ENCODE results near the gene MACIR. TPM values are rescaled to one million over a fixed set of nuclear protein-coding genes. Genes with fewer than 3 reads are reported as not detected.
A peak's percentile ranks its signal among the peaks of the same experiment; 100 is the strongest.

MACIR gene
- total RNA-seq, 1 donor, result 8.0 TPM

DNA sequence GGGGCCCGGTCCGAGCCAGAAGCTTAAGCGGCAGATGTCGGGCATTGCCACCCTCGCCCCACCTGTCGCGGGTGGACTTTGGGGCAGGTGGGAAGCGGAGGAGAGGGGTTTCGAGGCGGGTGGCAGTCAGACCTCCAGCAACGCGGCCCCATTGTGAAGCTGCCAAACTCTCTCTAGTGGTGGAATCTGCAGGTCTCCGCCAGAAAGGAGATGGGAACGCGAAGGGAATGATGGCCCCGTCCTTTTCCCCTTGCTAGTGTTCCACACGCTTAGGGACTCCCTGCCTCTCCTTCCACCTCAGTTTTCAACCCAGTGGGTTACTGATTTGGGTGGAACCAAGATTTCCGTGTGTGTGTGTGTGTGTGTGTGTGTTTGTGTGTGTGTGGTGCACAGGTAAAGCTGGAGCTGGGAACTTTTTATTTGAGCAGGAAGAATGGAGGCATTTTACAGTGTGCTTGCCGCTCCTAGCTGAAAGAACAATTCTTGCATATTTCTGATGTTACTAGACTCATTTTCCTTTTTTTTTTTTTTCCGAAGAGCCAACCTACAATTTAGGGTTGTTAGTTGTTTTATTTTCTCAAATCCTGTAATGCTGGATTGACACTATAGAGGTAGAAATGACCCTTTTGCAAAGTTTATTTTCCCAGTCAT is 1.3 kb downstream of the MACIR start:
- Histone ChIP-seq H3K27ac (ENCODE audit: low read depth, low read length) (peak overlapping the region; percentile 61), H3K36me3 (ENCODE audit: insufficient read depth, low read length) (no peaks in the 10 kb centered on the region), H3K4me3 (ENCODE audit: insufficient read depth, low read length) (peak overlapping the region; percentile 92), H3K27me3 (ENCODE audit: insufficient read depth, low read length) (no peaks in the 10 kb centered on the region), H3K9me3 (ENCODE audit: low read depth, low read length) (no peaks in the 10 kb centered on the region), H2AFZ (ENCODE audit: low read length) (peak overlapping the region; percentile 69), H4K20me1 (ENCODE audit: insufficient read depth, low read length) (peaks cover 25% of the 10 kb centered on the region), H3K4me2 (ENCODE audit: insufficient read depth, low read length) (peak overlapping the region; percentile 82), H3K4me1 (ENCODE audit: insufficient read depth, low read length) (peaks cover 24% of the 10 kb centered on the region), H3K79me2 (ENCODE audit: insufficient read depth, low read length) (peaks cover 63% of the 10 kb centered on the region)
- TF ChIP-seq, protein P1, sequence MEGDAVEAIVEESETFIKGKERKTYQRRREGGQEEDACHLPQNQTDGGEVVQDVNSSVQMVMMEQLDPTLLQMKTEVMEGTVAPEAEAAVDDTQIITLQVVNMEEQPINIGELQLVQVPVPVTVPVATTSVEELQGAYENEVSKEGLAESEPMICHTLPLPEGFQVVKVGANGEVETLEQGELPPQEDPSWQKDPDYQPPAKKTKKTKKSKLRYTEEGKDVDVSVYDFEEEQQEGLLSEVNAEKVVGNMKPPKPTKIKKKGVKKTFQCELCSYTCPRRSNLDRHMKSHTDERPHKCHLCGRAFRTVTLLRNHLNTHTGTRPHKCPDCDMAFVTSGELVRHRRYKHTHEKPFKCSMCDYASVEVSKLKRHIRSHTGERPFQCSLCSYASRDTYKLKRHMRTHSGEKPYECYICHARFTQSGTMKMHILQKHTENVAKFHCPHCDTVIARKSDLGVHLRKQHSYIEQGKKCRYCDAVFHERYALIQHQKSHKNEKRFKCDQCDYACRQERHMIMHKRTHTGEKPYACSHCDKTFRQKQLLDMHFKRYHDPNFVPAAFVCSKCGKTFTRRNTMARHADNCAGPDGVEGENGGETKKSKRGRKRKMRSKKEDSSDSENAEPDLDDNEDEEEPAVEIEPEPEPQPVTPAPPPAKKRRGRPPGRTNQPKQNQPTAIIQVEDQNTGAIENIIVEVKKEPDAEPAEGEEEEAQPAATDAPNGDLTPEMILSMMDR (IDR thresholded peaks at IDR 0.05; ENCODE audit: extremely low read depth, low read depth, low read length), result no peak
- DNase-seq (ENCODE audit: insufficient read length, low spot score, missing footprints), result no peak

DNA sequence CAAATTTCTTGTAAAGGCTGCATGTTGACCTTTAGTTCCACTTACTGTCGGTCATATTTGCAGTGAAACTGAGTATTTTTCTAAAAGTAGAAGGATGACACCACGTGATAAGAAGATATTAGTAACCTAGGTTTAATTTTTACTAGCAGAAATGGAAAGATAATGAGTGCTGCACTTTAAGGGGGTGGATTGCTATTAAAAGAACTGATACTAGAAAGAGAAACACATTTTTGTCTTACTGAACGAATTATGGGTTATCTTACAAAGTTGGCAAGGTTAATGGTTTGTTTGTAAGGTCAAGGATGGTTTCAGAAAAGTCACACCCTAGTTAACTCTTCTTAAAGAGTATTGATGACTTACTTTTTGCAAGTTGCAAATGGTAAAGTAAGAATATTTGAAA is 2.4 kb downstream of the MACIR start:
- Histone ChIP-seq H3K79me2 (ENCODE audit: insufficient read depth, low read length) (peaks cover 74% of the 10 kb centered on the region), H4K20me1 (ENCODE audit: insufficient read depth, low read length) (peaks cover 30% of the 10 kb centered on the region), H3K36me3 (ENCODE audit: insufficient read depth, low read length) (no peaks in the 10 kb centered on the region), H3K4me3 (ENCODE audit: insufficient read depth, low read length) (peak overlapping the region; percentile 92), H3K27ac (ENCODE audit: low read depth, low read length) (no peak overlapping the region), H2AFZ (ENCODE audit: low read length) (no peak overlapping the region), H3K9me3 (ENCODE audit: low read depth, low read length) (no peaks in the 10 kb centered on the region), H3K4me1 (ENCODE audit: insufficient read depth, low read length) (peaks cover 24% of the 10 kb centered on the region), H3K4me2 (ENCODE audit: insufficient read depth, low read length) (peak overlapping the region; percentile 82), H3K27me3 (ENCODE audit: insufficient read depth, low read length) (no peaks in the 10 kb centered on the region)
- TF ChIP-seq, protein P1 (IDR thresholded peaks at IDR 0.05; ENCODE audit: extremely low read depth, low read depth, low read length), result no peak
- DNase-seq (ENCODE audit: insufficient read length, low spot score, missing footprints), result no peak

DNA sequence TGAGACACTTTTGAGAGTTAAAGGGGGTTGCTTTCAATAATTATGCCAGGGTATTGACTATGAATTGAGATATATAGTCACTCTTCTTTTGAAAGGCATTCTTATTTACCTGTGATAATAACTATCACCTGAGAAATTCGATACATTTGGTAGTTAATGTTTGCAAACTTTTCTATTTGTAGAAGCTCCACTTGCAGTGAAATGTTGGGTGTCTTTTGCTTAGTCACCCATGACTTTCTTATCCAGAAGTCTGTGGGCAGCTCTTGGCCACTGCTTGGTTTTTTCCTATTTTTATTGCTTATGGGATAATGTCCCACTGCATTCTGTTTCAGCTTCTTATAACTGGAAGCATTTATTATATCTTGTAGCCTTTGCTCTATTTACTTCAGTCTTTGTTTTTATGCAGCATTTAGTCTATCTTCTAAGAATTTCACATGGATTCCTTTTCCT is 3.9 kb downstream of the MACIR start:
- Histone ChIP-seq H2AFZ (ENCODE audit: low read length) (no peak overlapping the region), H3K4me1 (ENCODE audit: insufficient read depth, low read length) (peaks cover 24% of the 10 kb centered on the region), H3K36me3 (ENCODE audit: insufficient read depth, low read length) (peaks cover 5% of the 10 kb centered on the region), H3K9me3 (ENCODE audit: low read depth, low read length) (no peaks in the 10 kb centered on the region), H3K4me3 (ENCODE audit: insufficient read depth, low read length) (peak overlapping the region; percentile 31), H3K79me2 (ENCODE audit: insufficient read depth, low read length) (peaks cover 89% of the 10 kb centered on the region), H3K4me2 (ENCODE audit: insufficient read depth, low read length) (peak overlapping the region; percentile 82), H3K27ac (ENCODE audit: low read depth, low read length) (peak overlapping the region; percentile 46), H4K20me1 (ENCODE audit: insufficient read depth, low read length) (peaks cover 30% of the 10 kb centered on the region), H3K27me3 (ENCODE audit: insufficient read depth, low read length) (no peaks in the 10 kb centered on the region)
- DNase-seq (ENCODE audit: insufficient read length, low spot score, missing footprints), result peak; percentile 54
- TF ChIP-seq, protein P1 (IDR thresholded peaks at IDR 0.05; ENCODE audit: extremely low read depth, low read depth, low read length), result no peak

DNA sequence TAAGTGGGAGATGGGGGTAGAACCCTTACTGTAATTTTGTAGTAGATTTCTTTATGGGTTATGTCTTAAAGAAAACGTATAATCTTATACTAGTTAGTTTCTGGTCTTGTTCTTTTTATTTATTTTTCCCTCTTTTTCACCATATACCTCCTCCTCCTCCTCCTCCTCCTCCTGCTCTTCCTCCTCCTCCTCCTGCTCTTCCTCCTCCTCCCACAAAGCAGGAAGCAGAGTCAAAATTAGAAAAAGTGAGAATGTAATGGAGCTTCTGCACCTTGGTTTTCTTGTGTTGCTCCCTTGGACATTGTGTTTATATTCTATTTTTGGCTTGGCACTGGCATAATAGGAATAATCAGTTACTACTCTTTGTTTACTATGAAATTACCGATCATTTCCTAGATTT is 4.5 kb downstream of the MACIR start:
- H3K27ac ChIP-seq (ENCODE audit: low read depth, low read length), result peak overlapping the region; percentile 46
- TF ChIP-seq, protein P1 (IDR thresholded peaks at IDR 0.05; ENCODE audit: extremely low read depth, low read depth, low read length), result no peak
- no peak overlapping the region for H2AFZ ChIP-seq (ENCODE audit: low read length)
- peaks cover 24% of the 10 kb centered on the region for H3K4me1 ChIP-seq (ENCODE audit: insufficient read depth, low read length)
- H4K20me1 ChIP-seq (ENCODE audit: insufficient read depth, low read length), result peaks cover 30% of the 10 kb centered on the region
- H3K36me3 ChIP-seq (ENCODE audit: insufficient read depth, low read length), result peaks cover 11% of the 10 kb centered on the region
- peaks cover 95% of the 10 kb centered on the region for H3K79me2 ChIP-seq (ENCODE audit: insufficient read depth, low read length)
- H3K27me3 ChIP-seq (ENCODE audit: insufficient read depth, low read length), result no peaks in the 10 kb centered on the region
- H3K4me3 ChIP-seq (ENCODE audit: insufficient read depth, low read length), result peak overlapping the region; percentile 3
- DNase-seq (ENCODE audit: insufficient read length, low spot score, missing footprints), result no peak
- peak overlapping the region; percentile 82 for H3K4me2 ChIP-seq (ENCODE audit: insufficient read depth, low read length)
- H3K9me3 ChIP-seq (ENCODE audit: low read depth, low read length), result no peaks in the 10 kb centered on the region
